Hippocampal formation (tissue), 2 donors: Measurements from ENCODE around the gene EN2.
"Not testable (repeated sequence)": the region's sequence is repeated elsewhere in the genome, so short reads cannot be mapped to it uniquely, and the experiment has no call there.

Source experiments
- DNase-seq, 2 donors: peaks; one replicate each; lab custom pipeline; 2025; lab: John Stamatoyannopoulos, UW

EN2 gene

GRCh38 chr7:155426543-155427410 is 31.2 kb upstream of the EN2 start:
- no peak for DNase-seq

GRCh38 chr7:155427411-155428038 is 30.4 kb upstream of the EN2 start:
- no peak for DNase-seq

GRCh38 chr7:155428171-155428834 is 29.6 kb upstream of the EN2 start:
- no peak for DNase-seq

GRCh38 chr7:155429651-155430050 is 28.3 kb upstream of the EN2 start:
- DNase-seq, result no peak

- no peak for DNase-seq
These were observed 27.3 kb upstream of the EN2 start for GRCh38 chr7:155430606-155431005.

GRCh38 chr7:155431231-155431630 is 26.7 kb upstream of the EN2 start:
- DNase-seq, result no peak

GRCh38 chr7:155431711-155432110 is 26.2 kb upstream of the EN2 start:
- DNase-seq, result no peak

GRCh38 chr7:155435110-155435509 is 22.8 kb upstream of the EN2 start:
- no peak for DNase-seq

GRCh38 chr7:155437836-155438235 is 20.1 kb upstream of the EN2 start:
- no peak for DNase-seq

GRCh38 chr7:155438777-155439176 is 19.2 kb upstream of the EN2 start:
- DNase-seq, result no peak

- DNase-seq, result no peak
These were observed 18.5 kb upstream of the EN2 start for GRCh38 chr7:155439311-155440017.

- DNase-seq, result no peak
These were observed 17.9 kb upstream of the EN2 start for GRCh38 chr7:155440018-155440410.

- DNase-seq, result no peak
These were observed 16.1 kb upstream of the EN2 start for GRCh38 chr7:155441856-155442255.

- no peak for DNase-seq
These were observed 13.2 kb upstream of the EN2 start for GRCh38 chr7:155444746-155445145.

GRCh38 chr7:155445606-155446005 is 12.3 kb upstream of the EN2 start:
- not testable (repeated sequence) for DNase-seq

GRCh38 chr7:155447603-155448002 is 10.3 kb upstream of the EN2 start:
- no peak for DNase-seq

- DNase-seq, result no peak
These were observed 9.3 kb upstream of the EN2 start for GRCh38 chr7:155448632-155449007.

GRCh38 chr7:155449008-155449868 is 8.7 kb upstream of the EN2 start:
- no peak for DNase-seq

GRCh38 chr7:155449869-155450557 is 7.9 kb upstream of the EN2 start:
- DNase-seq, result no peak

GRCh38 chr7:155450558-155450969 is 7.4 kb upstream of the EN2 start:
- DNase-seq, result no peak
